GM18861 (cell line): ENCODE results near the gene DOCK3.
"Not testable (repeated sequence)": the region's sequence is repeated elsewhere in the genome, so short reads cannot be mapped to it uniquely, and the experiment has no call there.

Experiments used
- ATAC-seq: cut with Tn5 transposase; IDR thresholded peaks from one replicate; pipeline ENCODE4 v1.9.1; 2021; ENCODE audit not compliant: unreplicated experiment

DOCK3 gene

DNA sequence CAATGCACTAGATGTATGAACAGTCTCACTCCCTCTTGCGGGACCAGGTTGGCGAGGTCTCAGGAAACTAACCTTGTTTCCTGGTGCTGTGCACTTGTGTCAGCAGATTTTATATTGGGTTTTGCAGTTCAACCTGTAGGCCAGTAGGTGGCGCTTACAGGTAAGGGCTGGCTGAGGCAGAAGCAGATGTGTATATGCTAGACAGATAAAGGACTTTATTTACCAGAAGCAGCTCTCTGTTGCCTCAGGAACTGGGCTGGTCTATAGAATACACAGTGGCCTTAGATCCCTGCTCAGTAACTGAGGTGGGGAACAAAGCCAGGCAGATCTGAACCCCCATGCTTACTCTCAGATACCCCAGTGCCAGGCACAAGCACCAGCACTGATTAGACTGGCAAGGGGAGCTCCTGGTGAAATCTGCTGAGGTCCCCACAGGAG, 296.8 kb downstream of the DOCK3 start:
- no peak for ATAC-seq

DNA sequence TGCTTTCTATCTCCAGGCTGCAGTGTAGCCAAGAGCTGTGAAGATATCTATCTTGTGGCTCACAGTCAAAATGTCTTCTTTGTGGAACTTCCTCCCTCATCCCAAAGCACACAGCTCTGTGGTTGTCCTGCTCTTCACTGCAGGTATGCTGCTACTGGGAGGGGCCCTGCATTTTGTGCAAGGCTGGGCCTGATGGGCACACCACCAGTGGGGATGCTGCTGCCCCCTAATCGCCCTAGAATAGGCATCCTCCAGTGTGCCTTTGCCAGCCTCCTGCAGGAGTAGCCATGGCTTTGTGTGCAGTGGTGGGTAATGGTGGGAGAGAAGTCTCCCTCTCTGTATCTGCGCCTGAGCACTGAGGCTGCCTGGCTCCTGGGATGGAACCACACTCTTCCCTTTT, 297.3 kb downstream of the DOCK3 start:
- ATAC-seq = no peak

DNA sequence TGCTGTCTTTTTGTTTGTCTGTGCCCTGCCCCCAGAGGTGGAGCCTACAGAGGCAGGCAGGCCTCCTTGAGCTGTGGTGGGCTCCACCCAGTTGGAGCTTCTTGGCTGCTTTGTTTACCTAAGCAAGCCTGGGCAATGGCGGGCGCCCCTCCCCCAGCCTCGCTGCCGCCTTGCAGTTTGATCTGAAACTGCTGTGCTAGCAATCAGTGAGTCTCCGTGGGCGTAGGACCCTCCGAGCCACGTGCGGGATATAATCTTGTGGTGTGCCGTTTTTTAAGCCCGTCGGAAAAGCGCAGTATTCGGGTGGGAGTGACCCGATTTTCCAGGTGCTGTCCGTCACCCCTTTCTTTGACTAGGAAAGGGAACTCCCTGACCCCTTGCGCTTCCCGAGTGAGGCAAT, 303.9 kb downstream of the DOCK3 start:
- ATAC-seq = not testable (repeated sequence)

DNA sequence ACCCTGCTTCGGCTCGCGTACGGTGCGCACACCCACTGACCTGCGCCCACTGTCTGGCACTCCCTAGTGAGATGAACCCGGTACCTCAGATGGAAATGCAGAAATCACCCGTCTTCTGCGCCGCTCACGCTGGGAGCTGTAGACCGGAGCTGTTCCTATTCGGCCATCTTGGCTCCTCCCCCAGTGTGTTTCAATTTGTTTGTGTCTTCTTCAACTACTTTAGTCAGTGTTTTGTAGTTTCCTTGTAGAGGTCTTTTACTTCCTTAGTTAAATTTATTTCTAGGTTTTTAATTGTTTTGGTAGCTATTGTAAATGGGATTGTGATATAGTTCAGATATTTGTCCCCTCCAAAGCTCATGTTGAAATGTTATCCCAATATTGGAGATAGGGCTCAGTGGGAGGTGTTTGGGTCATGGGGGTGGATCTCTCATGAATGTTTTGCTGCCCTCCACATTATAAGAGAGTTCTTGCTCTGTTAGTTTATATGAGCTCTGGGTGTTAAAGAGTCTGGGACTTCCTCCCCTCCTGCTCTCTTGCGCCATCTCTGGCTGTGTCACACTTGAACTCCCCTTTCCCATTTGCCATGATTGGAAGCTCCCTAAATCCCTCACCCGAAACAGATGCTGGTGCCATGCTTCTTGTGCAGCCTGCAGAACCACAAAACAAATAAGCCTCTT, 304.4 kb downstream of the DOCK3 start:
- ATAC-seq = no peak

DNA sequence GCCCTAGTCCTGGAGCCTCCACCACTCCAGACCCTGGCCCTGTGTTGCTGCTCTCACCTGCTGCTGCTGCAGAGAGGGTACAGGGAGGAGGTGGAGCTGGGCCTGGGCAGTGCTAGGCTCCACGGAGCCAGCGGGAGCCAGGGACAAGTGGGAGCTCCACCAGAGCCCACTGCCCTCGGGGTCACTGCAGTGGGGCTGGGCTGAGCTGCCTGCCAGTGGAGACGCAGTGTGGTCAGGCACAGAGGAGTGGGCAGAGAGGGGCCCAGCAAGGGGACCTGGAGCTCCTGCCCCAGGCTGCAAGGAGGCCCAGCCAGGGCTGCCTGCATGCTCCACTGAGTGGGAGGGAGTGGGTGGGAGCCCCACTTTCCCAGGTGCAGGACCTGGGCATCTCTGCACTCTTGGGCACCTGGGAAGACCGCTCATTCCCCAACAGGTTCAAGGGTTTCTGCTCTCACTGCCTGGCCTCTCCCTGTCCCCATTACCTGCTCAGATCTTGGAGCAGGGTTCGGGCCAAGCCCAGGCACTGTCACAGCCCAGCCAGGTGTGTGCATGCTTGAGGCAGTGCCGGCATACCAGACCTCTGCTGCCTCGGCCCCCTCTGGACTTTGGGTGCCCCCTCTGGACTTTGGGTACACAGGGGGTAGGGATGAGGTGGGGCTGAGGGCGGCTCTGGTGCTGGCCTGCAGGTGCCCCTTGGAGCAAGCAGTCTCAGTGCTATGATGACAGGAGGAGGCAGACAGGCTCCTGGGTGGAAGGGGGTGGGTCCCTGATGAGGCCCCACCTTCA, 308.0 kb downstream of the DOCK3 start:
- ATAC-seq = no peak

DNA sequence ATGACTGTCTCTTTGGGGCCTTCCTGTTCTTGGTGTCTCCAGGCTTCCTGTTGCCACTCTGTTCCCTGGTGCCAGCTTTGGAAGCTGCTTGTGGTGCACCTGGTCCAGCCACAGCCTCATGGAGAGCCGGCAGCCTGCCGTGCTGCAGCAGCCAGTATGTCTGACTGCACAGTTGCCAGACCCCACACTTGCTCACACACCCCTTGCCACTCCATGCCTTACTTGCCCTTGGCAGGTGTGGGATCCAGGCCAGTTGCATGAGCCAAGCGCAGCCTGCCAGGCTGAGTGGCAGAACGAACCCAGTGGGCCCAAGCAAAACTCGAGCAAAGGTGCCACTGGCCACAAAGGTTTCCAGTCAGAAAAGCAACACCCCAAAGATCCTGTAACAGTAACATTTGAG, 309.2 kb downstream of the DOCK3 start:
- ATAC-seq = no peak

DNA sequence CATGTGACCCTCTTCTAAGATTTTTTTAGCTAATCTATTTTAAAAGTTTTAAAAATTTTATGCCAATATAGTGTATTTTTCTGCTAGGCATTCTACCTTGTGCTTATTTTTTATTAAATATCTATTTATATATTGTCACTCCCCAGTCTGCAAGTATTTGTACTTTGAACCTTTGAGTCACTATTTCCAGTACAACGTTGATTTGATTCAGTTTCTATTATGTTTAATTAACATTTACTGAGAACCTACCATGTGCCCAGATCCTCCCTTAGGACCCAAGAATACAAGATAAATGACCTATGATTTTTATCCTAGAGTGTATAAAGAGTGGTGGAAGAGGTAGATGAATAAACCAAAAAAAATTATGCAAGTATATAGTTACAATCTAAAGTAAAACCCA, 311.2 kb downstream of the DOCK3 start:
- no peak for ATAC-seq

DNA sequence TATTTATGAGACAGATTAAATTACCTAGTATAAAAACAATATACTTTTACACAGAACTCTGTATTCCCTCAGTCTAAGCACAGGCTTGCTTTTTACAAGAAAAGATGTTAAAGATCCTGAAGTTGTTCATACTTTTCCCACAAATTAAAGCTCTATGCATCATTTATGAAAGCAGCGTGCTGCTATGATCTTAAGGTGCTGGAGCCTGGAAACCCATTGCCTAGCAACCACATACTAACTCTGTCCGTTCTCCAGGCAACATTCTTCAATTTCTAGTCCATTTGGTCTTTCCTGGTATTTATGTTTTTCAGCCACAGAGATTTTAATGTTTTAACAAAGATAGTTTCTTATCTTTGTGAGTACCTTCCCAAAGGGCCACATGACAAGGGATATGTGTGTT, 312.0 kb downstream of the DOCK3 start:
- no peak for ATAC-seq

DNA sequence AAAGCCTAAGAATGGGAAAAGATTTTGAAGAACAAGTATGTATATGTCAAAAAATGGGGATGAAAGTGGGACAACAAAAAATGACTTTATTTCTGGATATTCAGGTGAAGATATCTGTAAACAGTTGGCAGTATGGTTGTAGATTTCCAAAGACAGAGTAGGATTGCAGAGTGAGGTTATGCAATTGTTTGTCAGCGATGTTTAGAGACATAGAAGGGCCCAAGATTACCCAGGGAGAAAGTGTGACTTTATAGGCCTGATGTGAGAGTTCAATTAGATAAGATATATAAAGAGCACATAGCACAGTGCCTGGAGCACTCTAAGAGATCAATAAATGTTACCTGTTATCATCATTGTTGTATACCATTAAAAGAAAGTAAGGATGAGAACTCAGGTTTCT, 319.8 kb downstream of the DOCK3 start:
- no peak for ATAC-seq

DNA sequence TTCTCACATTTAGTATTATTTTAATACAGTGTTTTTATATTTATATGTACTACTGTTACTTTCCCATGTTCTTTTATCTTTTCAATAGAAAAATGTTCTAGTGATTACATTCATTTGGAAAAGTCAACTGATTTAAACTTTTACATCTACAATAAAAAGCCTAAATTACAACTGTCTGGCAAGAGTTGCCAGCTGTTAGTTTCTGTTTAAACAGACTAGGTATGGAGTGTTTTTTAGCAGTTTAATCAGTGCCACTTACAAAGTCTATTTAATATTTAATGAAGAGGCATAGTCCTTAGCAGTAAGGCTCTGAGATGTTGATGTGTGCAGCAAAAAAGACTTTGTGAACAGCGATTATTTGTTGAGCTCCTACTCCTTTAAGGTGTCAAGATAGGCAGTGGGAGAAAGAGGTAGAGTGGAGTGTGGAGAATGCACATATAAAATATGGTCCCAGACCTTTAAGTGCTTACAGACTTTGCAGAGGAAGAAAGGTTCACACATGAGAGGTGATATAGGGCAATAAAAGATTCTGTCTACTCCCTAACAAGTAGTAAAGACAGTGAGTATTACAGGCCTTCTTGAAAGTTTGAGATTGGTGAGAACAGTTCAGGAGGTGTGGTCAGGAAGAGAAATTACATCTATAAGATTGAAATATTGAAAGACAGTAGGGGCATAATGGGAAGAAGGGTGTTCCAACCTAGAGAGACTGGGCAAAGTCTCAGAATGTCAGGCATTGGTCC, 320.5 kb downstream of the DOCK3 start:
- no peak for ATAC-seq

DNA sequence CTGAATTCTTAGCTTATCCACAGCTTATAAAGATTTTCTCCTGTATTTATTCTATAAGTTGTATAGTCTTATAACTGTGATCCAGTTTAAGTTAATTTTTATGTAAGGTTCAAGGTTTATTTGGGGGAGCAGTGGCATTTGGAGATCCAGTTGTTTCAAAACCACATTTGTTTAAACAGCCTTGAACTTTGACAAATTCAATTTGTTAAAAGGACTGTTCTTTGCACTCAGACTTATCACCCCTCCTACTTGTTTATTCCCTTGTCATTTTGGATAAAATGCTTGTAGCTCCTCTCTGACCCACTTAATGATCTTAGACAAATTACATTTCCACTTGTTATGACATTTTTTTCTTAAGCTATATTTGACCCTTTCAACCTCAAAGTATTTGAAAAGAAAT, 327.8 kb downstream of the DOCK3 start:
- ATAC-seq = no peak

DNA sequence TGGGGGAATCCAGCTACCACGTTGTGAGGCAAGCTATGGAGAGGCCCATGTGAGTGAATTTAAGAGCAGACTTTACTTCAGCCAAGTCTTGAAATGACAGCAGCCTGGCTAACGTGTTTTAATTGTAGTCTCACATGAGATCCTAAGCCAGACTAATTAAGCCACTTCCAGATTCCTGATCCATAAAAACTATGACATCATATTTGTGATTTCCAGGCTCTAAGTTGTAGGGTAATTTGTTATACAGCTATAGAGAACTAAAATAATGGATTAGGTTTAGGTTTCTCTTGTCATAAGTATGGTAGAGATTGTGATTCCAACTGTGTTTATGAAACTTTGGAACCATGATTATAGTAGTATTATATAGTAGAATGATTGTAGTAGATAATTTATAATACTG, 329.5 kb downstream of the DOCK3 start:
- ATAC-seq = no peak

DNA sequence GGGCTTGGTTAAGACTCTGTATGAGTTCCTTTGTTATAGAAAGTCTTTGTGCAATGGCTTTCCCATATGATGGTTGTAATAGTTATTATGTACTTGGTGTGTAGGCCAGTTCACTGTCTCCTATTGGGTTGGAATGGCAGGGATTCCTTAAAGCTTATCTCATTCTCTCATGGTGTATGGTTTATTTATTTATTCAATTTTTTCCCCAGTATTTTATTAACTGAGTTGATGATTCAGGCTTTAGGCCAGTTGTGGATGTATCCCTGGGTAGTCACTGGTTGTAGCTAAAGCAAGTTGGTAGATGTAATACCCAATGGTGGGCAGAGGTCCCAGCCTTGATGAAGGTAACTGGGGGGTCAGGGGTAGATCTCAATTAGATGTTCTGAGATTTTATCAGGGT, 349.4 kb downstream of the DOCK3 start:
- no peak for ATAC-seq

DNA sequence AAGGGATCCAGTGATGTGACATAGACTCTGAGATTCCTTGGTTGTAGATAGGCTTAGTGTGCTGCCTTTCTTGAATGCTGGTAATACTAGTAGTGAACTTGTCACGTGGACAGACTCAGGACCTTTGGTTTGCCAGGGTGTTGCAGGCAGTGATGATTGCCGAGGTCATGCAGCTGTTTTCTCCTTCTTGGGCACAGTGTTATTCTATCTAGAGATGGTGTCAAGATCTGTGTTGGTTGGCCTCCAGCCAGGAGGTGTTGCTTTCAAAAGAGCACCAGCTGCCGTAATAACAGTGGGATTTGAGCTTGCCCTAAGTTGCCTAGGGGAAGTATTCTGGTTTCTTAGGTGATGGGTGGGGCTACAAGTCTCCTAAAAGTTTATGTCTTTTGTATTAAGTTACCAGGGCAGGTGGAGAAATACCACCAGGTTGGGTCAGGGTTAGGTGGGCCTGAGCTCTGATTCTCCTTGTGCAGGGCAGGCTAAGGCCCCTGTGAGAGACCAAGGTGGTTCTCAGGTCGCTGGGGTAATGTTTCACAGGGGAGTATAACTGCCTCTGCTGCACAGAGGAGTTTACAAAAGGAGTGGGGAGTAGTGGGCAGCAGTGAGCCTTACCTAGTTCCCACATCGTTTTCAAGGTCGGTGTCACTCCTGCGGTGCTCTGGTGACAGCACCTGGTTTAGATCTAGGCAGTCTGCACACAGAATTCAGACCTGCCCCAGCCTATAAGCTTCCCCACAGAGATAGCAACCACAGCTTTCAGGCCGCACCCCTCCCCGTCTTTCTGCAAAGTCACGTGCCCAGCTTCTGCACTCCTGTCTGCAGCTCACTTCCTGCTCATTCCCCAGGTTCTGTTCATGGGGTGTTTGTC, 350.3 kb downstream of the DOCK3 start:
- no peak for ATAC-seq

DNA sequence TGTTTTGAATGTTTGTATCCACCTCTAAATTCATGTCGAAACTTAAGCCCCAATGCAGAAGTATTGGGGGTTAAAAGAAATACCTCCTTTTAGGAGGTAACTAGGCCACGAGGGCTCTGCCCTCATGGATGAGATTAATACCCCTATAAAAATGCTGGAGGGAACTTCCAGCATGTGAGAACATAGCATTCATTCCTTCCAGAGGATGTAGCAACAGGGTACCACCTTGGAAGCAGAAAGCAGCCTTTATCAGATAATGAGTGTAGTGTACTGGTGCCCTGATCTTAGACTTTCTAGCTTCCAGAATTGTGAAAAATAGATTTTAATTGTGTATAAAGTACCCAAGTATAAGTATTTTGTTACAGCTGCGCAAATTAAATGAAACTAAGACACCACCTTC, 356.9 kb downstream of the DOCK3 start:
- ATAC-seq = no peak

DNA sequence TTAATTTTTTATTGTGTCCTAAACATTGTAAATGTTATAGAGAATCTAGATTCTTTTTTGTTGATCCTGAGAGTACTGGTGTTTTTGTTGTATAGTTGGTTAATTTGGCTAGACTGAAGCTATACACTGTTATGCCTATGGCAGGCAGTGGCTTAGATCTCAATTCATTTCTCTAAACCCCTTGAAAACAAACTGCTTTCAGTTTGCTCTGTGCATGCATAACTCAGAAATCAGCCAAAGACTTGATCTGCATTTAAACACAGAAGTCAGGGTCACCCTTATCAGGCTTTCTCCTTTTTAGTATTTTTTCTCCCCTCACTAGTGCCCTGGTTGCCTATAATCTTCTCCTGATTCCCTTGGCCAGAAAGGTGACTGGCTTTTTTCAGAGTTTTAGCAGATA, 360.9 kb downstream of the DOCK3 start:
- no peak for ATAC-seq

DNA sequence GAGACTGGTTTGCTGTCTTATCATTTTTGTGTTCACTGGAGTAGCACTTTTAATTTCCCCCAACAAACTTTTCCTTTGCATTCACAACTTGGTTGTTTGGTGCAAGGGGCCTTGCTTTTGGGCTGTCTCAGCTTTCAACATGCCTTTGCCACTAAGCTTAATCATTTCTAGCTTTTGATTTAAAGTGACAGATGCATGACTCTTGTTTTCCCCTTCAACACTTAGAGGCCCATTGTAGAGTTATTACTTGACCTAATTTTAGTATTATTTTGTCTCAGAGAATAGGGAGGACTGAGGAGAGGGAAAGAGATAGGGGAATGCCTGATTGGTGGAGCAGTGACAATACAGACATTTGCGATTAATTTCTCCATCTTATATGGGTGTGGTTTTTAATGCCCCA, 370.3 kb downstream of the DOCK3 start:
- no peak for ATAC-seq

DNA sequence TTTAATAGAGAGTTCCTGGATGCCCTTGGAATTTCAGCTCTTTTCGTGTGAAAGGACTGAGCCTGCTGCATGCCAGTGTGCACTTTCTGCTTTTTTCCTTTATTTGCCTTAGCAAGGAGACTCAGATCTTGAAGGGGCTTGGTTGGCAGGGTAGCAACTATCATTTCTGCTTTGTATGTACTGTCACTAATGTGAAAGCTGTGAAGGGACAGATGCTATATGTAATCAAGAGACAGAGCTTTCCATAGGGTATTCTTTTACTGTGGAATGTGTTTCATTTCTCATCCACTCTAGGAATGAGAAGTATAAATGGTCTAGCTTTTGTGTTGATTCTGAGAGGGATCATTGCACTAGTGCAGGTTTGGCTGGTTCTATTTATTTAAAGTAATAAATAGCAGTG, 377.8 kb downstream of the DOCK3 start:
- ATAC-seq = no peak

DNA sequence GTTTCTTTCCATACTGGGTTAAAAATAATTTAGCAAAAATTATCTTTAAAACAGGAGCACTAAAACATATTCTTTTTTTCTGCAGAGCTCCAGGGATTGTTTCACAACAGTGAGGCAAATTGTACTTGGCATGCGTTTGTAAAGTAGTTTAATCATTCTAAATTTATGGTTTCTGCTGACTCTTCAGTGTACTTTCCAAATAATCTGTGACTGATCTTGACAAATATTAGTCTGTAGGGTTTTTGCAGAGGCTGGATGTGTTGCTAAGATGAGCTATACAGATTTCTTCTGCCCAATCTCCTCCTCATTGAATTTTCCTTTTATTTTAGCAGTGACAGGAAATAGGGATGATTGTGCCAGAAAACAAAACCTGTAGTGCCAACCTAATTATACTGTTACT, 382.4 kb downstream of the DOCK3 start:
- ATAC-seq = no peak

DNA sequence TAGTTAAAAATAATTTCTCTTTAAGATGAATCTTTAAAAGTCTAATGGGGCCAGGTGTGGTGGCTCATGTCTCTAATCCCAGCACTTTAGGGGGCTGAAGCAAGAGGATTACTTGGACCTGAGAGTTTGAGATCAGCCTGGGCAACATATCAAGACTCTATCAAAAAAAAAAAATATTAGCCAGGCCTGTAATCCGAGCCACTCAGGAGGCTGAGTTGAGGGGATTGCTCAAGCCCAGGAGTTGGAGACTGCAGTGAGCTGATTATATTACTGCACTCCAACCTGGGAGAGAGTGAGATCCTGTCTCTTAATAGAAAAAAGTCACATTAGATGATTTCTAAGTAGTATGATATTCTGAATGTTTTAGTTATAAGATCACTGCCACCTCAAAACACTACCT, 388.3 kb downstream of the DOCK3 start:
- ATAC-seq = no peak

DNA sequence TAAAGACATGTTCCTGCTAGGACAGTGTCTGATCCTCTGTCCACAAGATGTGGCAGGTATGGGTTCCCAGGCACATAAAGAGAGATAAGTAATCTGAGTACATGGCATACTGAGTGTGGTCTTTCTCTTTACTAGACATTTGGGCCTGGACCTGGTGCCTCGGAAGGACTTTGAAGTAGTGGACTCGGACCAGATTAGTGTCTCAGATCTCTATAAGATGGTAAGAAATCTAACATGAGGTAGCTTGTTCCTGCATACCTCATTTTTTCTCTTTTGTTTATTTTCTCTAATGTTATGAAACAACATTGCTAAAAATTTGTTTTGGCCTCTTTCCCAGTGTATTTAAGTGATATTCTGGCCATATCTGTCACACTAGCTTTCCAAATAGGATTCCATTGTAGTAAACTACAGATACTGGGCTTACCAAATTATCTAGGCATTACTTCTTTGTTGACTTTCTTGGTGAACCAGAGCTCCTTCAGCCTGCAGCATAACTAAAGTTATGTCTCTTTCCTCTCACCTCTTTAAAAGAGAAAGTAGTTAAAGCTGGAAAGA, 400.6 kb downstream of the DOCK3 start:
- ATAC-seq = no peak
